Prostate gland (tissue), 2 donors: Measurements from ENCODE around the gene GAN. TPM values are rescaled to one million over a fixed set of nuclear protein-coding genes. Genes with fewer than 3 reads are reported as not detected.

Source experiments
- DNase-seq: peaks from one replicate; pipeline ENCODE4 v3.0.0-alpha.2; 2019; ENCODE audit warnings: low spot score
- H3K27ac ChIP-seq, 2 donors: fragments of 200-600 bp; sonication (generic); 2 replicates each; pipeline ENCODE4 v1.5.1; 2017 to 2019
- H3K27me3 ChIP-seq: fragments of 200-600 bp; sonication (generic); replicated peaks from 2 replicates; pipeline ENCODE4 v1.5.1; 2019; ENCODE audit not compliant: insufficient read depth
- H3K36me3 ChIP-seq, 2 donors: fragments of 200-600 bp; sonication (generic); 1 replicate in 1 of 2; 2 replicates in 1 of 2; pipeline versions ENCODE4 v1.5.1 to v1.8.1; 2017 to 2019
- H3K4me1 ChIP-seq: fragments of 200-600 bp; sonication (generic); replicated peaks from 2 replicates; pipeline ENCODE4 v1.5.1; 2019
- H3K4me3 ChIP-seq, 2 donors: fragments of 200-600 bp; sonication (generic); 2 replicates each; pipeline ENCODE4 v1.5.1; 2017 to 2019
- H3K9me3 ChIP-seq: fragments of 200-600 bp; sonication (generic); 2 replicates; pipeline ENCODE4 v1.5.1; 2017
- CTCF ChIP-seq, 4 experiments: fragments of 200-600 bp in 2 of 4; fragments of 450-650 bp in 2 of 4; sonication (generic) in 2 of 4; IDR thresholded peaks; 1 replicate in 3 of 4; 2 replicates in 1 of 4; pipeline ENCODE4 v1.5.1; 2016 to 2019; ENCODE audit warnings: antibody characterized with exemption in 4 of 4, mild to moderate bottlenecking in 2 of 4, moderate library complexity in 2 of 4
- POLR2A ChIP-seq: fragments of 450-650 bp; IDR thresholded peaks from one replicate; pipeline ENCODE4 v1.6.1; 2016; ENCODE audit warnings: antibody characterized with exemption, mild to moderate bottlenecking
- POLR2AphosphoS5 ChIP-seq: sonication (generic); formaldehyde crosslinking; IDR thresholded peaks from one replicate; pipeline ENCODE4 v1.6.1; 2017; ENCODE audit warnings: antibody characterized with exemption
- WGBS: methylation state at CpG from one replicate; pipeline ENCODE4 v1.1.5; 2018; 5-methylcytosine and 5-hydroxymethylcytosine counted together
- intact Hi-C: fragments of 100-400 bp; cut with DNase I; formaldehyde crosslinking; loops from one replicate; pipeline ENCODE4 v1.14.2; 2022
- total RNA-seq, 2 donors: library from RNA; depleted of rRNA; stranded (reverse); fragments of >200 nt; gene quantifications; one replicate each; pipeline ENCODE4 v1.1.0, GENCODE V29; 2016

The GAN gene
- total RNA-seq, 2 donors from 2014 or later = 8.2 to 10.1 TPM

- no peak overlapping the region for H3K27ac ChIP-seq
- H3K36me3 ChIP-seq = no peaks in the 10 kb centered on the region
- no peak for TF ChIP-seq CTCF (IDR thresholded peaks at IDR 0.05)
- TF ChIP-seq POLR2A = no peak
- TF ChIP-seq POLR2AphosphoS5 = no peak
- no peaks in the 10 kb centered on the region for H3K4me1 ChIP-seq
- no peak overlapping the region for H3K4me3 ChIP-seq
- WGBS = 68% methylated on average over 6 of the region's 6 CpGs
- H3K9me3 ChIP-seq = no peaks in the 10 kb centered on the region
- no peak for DNase-seq
- intact Hi-C loops = loop anchor here (5.0 to 10.0 kb wide), 3 partner anchors 112 to 285 kb away; partner anchors contain the start of genes ATMIN and GCSH
- H3K27me3 ChIP-seq = no peaks in the 10 kb centered on the region
Measured at GRCh38 chr16:81319221-81319912, 4.6 kb downstream of the GAN start.

- intact Hi-C loops = no loop called here
- no peak overlapping the region for H3K27ac ChIP-seq
- no peaks in the 10 kb centered on the region for H3K9me3 ChIP-seq
- no peaks in the 10 kb centered on the region for H3K36me3 ChIP-seq
- 77% methylated on average over 2 of the region's 2 CpGs for WGBS
- TF ChIP-seq POLR2A (no peak), POLR2AphosphoS5 (no peak), CTCF (IDR thresholded peaks at IDR 0.05) (no peak)
- H3K27me3 ChIP-seq = no peaks in the 10 kb centered on the region
- DNase-seq = no peak
- no peak overlapping the region for H3K4me3 ChIP-seq
- H3K4me1 ChIP-seq = no peaks in the 10 kb centered on the region
Measured at GRCh38 chr16:81321039-81321438, 6.3 kb downstream of the GAN start.

- TF ChIP-seq POLR2A (no peak), POLR2AphosphoS5 (no peak), CTCF (IDR thresholded peaks at IDR 0.05) (no peak)
- Histone ChIP-seq H3K9me3 (no peaks in the 10 kb centered on the region), H3K4me1 (no peaks in the 10 kb centered on the region), H3K27ac (no peak overlapping the region), H3K4me3 (no peak overlapping the region), H3K36me3 (no peaks in the 10 kb centered on the region), H3K27me3 (no peaks in the 10 kb centered on the region)
- intact Hi-C loops = no loop called here
- 93% methylated on average over 5 of the region's 5 CpGs for WGBS
- DNase-seq = no peak
Measured at GRCh38 chr16:81321536-81321935, 6.8 kb downstream of the GAN start.

DNA sequence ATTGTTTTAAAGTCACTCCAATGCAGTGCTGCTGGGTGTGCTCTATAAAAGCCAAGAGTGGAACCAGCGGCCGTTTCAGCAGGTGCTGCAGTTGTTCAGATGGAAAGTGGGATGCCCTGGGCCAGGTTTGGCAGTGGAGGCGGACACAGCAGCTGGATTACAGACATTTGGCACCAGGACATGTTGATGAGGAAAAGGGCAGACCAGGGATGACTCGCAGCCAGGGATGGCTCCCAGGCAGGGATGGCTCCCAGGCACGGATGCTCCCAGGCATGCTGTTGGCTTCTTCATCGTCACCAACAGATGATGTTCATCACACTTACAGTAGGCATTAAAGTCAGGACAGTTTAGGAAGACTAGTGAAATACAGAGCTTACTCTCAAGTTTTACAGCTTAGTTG is 10.0 kb downstream of the GAN start:
- Histone ChIP-seq H3K4me3 (no peak overlapping the region), H3K27ac (no peak overlapping the region), H3K4me1 (no peaks in the 10 kb centered on the region), H3K9me3 (no peaks in the 10 kb centered on the region), H3K27me3 (no peaks in the 10 kb centered on the region), H3K36me3 (no peaks in the 10 kb centered on the region)
- intact Hi-C loops = no loop called here
- WGBS = 75% methylated on average over 6 of the region's 6 CpGs
- no peak for DNase-seq
- TF ChIP-seq CTCF (IDR thresholded peaks at IDR 0.05) (no peak), POLR2AphosphoS5 (no peak), POLR2A (no peak)

- TF ChIP-seq POLR2AphosphoS5 (peak; percentile 13), CTCF (IDR thresholded peaks at IDR 0.05) (no peak)
- H3K27ac ChIP-seq = peak overlapping the region; percentile 75 to 83
- intact Hi-C loops = no loop called here
- no peak for DNase-seq
- peak overlapping the region in 1 of 2 donors; percentile 4 for H3K4me3 ChIP-seq
- H3K4me1 ChIP-seq = no peaks in the 10 kb centered on the region
- no peaks in the 10 kb centered on the region for H3K9me3 ChIP-seq
- H3K27me3 ChIP-seq = no peaks in the 10 kb centered on the region
- H3K36me3 ChIP-seq = no peaks in the 10 kb centered on the region
- WGBS = 37% methylated on average over 5 of the region's 5 CpGs
Measured at GRCh38 chr16:81327011-81327410, 12.2 kb downstream of the GAN start.
